ENCODE measurements around the gene HMGCLL1. TPM values are rescaled to one million over a fixed set of nuclear protein-coding genes. Genes with fewer than 3 reads are reported as not detected.

Gene HMGCLL1
- not detected for total RNA-seq (2021; fragmentation: NEBNext Ultra II Directional; extraction: Animal tissue kit (Norgen Biotek cat#: 25700))
- long read RNA-seq = 0 reads

DNA sequence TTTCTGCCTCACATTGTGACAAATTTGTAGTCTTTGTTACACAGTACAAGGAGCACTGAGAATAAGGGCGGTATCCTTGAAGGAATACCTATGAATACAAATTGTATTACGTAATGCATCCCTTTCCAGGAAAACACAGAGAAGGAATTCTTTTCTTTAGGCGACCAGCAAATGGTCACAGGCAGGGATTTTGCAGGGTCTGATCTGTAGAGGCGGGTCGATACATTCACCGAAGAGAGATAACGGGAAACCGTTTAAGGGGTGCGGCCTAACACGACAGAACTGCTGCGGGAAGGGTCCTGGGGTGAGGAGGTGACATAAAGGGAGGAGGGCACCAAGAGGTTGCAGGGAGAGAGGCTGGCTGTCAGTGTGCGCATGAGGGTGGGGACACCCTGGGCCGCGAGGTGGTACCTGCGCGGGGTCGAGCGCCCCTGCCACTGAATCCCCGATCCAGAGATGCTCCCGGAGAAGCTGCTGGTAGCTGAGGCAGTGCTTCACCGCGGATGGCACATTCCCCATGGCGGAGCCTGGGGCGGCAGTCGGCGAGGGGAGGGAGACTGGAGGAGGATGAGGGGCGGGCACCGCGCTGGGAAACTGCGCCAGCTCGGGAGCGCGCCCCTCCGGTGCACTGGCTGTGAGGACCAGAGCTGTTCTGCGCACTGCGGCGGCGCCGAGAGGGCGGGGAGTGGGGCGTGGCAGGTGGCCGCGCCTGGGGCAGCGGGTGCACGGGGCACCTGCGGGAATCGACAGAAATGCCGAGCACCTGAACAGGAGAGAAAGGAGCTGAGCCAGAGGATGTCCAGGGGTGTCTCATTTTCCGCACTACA lies at the start of gene HMGCLL1:
Gene HMGCLL1, minus strand, starts transcription at position 656 of the 827 bp plus-strand sequence. Its CDS starts 137 bp downstream, at position 519.
- Mint-ChIP-seq H3K4me1 (ENCODE audit: low read depth) (no peaks in the 10 kb centered on the region), H3K27ac (no peak within 1 kb of the TSS), H3K9me3 (peaks cover 10% of the 10 kb centered on the region; the same call in 1 of the 2 replicates), H3K4me3 (no peak within 1 kb of the TSS), H3K27me3 (ENCODE audit: insufficient read depth) (peaks cover 1% of the 10 kb centered on the region; the same call in 1 of the 2 replicates), H3K36me3 (ENCODE audit: low read depth) (no peaks in the 10 kb centered on the region)
- no peak for DNase-seq
- TF ChIP-seq, protein P1, sequence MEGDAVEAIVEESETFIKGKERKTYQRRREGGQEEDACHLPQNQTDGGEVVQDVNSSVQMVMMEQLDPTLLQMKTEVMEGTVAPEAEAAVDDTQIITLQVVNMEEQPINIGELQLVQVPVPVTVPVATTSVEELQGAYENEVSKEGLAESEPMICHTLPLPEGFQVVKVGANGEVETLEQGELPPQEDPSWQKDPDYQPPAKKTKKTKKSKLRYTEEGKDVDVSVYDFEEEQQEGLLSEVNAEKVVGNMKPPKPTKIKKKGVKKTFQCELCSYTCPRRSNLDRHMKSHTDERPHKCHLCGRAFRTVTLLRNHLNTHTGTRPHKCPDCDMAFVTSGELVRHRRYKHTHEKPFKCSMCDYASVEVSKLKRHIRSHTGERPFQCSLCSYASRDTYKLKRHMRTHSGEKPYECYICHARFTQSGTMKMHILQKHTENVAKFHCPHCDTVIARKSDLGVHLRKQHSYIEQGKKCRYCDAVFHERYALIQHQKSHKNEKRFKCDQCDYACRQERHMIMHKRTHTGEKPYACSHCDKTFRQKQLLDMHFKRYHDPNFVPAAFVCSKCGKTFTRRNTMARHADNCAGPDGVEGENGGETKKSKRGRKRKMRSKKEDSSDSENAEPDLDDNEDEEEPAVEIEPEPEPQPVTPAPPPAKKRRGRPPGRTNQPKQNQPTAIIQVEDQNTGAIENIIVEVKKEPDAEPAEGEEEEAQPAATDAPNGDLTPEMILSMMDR (IDR thresholded peaks at IDR 0.05) = no peak

DNA sequence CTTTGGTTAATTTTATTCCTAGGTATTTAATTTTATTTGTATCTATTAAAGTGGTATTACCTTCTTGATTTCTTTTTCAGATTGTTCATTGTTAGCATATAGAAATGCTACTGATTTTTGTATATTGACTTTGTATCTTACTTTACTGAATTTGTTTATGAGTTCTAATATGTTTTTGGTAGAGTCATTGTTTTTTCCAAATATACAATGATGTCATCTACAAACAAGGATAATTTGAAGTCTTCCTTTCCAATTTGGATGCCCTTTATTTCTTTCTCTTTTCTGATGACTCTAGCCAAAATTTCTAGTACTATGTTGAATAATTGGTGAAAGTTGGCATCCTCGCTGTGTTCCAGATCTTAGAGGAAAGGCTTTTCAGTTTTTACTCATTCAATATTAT lies 43.0 kb upstream of the HMGCLL1 start:
- no peak overlapping the region for H3K27ac Mint-ChIP-seq
- H3K27me3 Mint-ChIP-seq (ENCODE audit: insufficient read depth) = no peaks in the 10 kb centered on the region
- no peaks in the 10 kb centered on the region for H3K4me1 Mint-ChIP-seq (ENCODE audit: low read depth)
- DNase-seq = no peak
- peaks cover 6% of the 10 kb centered on the region for H3K9me3 Mint-ChIP-seq
- TF ChIP-seq, protein P1 (IDR thresholded peaks at IDR 0.05) = no peak
- H3K4me3 Mint-ChIP-seq = no peak overlapping the region
- no peaks in the 10 kb centered on the region for H3K36me3 Mint-ChIP-seq (ENCODE audit: low read depth)

DNA sequence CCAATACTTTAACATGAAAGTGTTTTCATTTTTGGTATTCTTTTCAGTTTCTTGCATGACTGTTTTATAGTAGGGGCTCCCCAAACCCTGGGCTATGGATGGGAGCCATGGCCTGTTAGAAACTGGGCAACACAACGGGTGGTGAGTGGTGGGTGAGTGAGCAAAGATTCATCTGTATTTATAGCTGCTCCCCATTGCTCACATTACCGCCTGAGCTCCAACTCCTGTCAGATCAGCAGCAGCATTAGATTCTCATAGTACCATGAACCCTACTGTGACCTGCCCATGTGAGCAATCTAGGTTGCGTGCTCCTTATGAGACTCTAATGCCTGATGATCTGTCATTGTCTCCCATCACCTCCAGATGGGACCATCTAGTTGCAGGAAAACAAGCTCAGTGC lies 42.3 kb upstream of the HMGCLL1 start:
- Mint-ChIP-seq H3K27ac (no peak overlapping the region), H3K27me3 (ENCODE audit: insufficient read depth) (no peaks in the 10 kb centered on the region), H3K36me3 (ENCODE audit: low read depth) (no peaks in the 10 kb centered on the region), H3K4me3 (no peak overlapping the region), H3K9me3 (peaks cover 6% of the 10 kb centered on the region), H3K4me1 (ENCODE audit: low read depth) (no peaks in the 10 kb centered on the region)
- TF ChIP-seq, protein P1 (IDR thresholded peaks at IDR 0.05) = no peak
- no peak for DNase-seq

DNA sequence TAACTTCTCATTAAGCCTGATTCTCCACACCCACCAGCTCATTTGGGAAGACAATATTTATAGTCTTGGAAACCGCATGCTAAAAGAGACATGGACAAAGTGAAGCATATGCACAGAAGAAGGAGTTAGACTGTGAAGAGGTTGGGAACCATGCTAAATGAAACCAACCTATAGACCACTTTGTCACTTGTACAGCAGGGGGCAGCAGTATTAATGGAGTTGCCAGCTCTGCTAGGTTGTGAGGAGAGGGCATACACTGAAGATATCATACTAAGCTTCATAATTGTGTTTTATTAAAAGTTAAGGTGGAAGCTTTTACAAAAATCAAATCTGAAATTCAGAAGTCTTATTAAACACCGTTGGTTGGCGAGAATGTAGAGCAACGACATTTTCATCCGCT lies 38.3 kb upstream of the HMGCLL1 start:
- peaks cover 3% of the 10 kb centered on the region for H3K9me3 Mint-ChIP-seq
- H3K27me3 Mint-ChIP-seq (ENCODE audit: insufficient read depth) = no peaks in the 10 kb centered on the region; the same call in 1 of the 2 replicates
- no peak overlapping the region for H3K27ac Mint-ChIP-seq
- TF ChIP-seq, protein P1 (IDR thresholded peaks at IDR 0.05) = peak; percentile 79
- H3K36me3 Mint-ChIP-seq (ENCODE audit: low read depth) = no peaks in the 10 kb centered on the region
- no peaks in the 10 kb centered on the region for H3K4me1 Mint-ChIP-seq (ENCODE audit: low read depth)
- H3K4me3 Mint-ChIP-seq = no peak overlapping the region
- DNase-seq = peak; percentile 3

DNA sequence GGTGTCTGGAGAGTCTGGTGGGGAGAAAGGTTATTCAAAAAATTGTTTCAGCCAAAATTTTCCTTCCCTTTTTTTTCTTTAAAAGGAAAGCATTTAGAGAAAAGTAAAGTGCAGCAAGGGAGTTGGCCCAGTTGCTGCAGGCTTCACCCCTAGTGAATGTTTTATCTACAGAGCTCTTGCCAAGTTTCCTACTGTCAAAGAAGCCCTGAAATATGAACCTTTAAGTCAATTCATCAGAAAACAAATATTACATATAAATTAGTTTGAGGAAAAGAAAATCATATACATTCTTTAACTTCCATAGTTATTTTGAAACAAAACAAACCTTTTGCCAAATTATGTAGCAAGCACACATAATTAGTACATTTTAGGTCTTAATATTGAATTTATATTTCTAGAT lies 25.0 kb upstream of the HMGCLL1 start:
- H3K27ac Mint-ChIP-seq = no peak overlapping the region
- H3K4me3 Mint-ChIP-seq = no peak overlapping the region
- no peaks in the 10 kb centered on the region for H3K36me3 Mint-ChIP-seq (ENCODE audit: low read depth)
- no peaks in the 10 kb centered on the region for H3K4me1 Mint-ChIP-seq (ENCODE audit: low read depth)
- no peaks in the 10 kb centered on the region; the same call in 1 of the 2 replicates for H3K9me3 Mint-ChIP-seq
- H3K27me3 Mint-ChIP-seq (ENCODE audit: insufficient read depth) = no peaks in the 10 kb centered on the region; the same call in none of the 2 replicates
- no peak for DNase-seq
- TF ChIP-seq, protein P1 (IDR thresholded peaks at IDR 0.05) = no peak
